ENCODE measurements around the gene SLC25A29.
"Not testable (repeated sequence)": the region's sequence is repeated elsewhere in the genome, so short reads cannot be mapped to it uniquely, and the experiment has no call there.

SLC25A29 gene

GRCh38 chr14:100297320-100298300 lies 8.6 kb downstream of the SLC25A29 start:
- no peak overlapping the region for H3K27ac ChIP-seq (ENCODE audit: low read depth, low read length)
- H3K79me2 ChIP-seq (ENCODE audit: control insufficient read depth, insufficient read depth, low read length, unreplicated experiment) = no peaks in the 10 kb centered on the region
- H3K36me3 ChIP-seq (ENCODE audit: insufficient read depth, low read length) = no peaks in the 10 kb centered on the region
- no peak overlapping the region for H2AFZ ChIP-seq (ENCODE audit: low read length, unreplicated experiment)
- 0 out of 2 replicates have a peak overlapping the region, but pooled peaks have one; percentile 16 for H3K4me3 ChIP-seq (ENCODE audit: low read depth, low read length)
- peaks cover 7% of the 10 kb centered on the region for H3K4me1 ChIP-seq (ENCODE audit: control insufficient read depth, insufficient read depth, low read length, unreplicated experiment)
- no peaks in the 10 kb centered on the region for H3K27me3 ChIP-seq (ENCODE audit: insufficient read depth, low read length)

GRCh38 chr14:100296729-100297128 lies 9.5 kb downstream of the SLC25A29 start:
- H3K79me2 ChIP-seq (ENCODE audit: control insufficient read depth, insufficient read depth, low read length, unreplicated experiment); H3K4me3 ChIP-seq (ENCODE audit: low read depth, low read length); H2AFZ ChIP-seq (ENCODE audit: low read length, unreplicated experiment); H3K27ac ChIP-seq (ENCODE audit: low read depth, low read length); H3K36me3 ChIP-seq (ENCODE audit: insufficient read depth, low read length); H3K27me3 ChIP-seq (ENCODE audit: insufficient read depth, low read length); H3K4me1 ChIP-seq (ENCODE audit: control insufficient read depth, insufficient read depth, low read length, unreplicated experiment): not testable (repeated sequence)

DNA sequence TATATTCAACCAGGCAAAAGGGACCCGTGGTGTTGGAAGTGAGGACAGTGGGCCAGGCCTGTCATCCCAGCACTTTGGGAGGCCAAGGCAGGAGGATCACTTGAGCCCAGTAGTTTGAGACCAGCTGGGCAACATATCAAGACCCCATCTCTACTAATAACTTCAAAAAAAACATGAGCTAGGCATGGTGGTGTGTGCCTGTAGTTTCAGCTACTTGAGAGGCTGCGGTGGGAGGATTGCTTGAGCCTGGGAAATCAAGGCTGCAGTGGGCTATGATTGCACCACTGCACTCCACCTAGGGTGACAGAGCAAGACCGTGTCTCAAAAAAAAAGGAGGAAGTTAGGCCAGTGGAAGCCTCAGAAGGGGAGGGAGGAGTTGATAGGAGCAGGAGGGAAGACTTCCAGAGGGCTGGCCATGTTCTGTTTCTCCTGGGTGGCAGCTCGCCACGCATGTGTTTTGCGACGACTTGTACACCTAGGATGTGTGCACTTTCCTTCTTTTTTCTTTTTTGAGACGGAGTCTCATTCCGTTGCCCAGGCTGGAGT lies 10.1 kb downstream of the SLC25A29 start:
- no peaks in the 10 kb centered on the region for H3K36me3 ChIP-seq (ENCODE audit: insufficient read depth, low read length)

DNA sequence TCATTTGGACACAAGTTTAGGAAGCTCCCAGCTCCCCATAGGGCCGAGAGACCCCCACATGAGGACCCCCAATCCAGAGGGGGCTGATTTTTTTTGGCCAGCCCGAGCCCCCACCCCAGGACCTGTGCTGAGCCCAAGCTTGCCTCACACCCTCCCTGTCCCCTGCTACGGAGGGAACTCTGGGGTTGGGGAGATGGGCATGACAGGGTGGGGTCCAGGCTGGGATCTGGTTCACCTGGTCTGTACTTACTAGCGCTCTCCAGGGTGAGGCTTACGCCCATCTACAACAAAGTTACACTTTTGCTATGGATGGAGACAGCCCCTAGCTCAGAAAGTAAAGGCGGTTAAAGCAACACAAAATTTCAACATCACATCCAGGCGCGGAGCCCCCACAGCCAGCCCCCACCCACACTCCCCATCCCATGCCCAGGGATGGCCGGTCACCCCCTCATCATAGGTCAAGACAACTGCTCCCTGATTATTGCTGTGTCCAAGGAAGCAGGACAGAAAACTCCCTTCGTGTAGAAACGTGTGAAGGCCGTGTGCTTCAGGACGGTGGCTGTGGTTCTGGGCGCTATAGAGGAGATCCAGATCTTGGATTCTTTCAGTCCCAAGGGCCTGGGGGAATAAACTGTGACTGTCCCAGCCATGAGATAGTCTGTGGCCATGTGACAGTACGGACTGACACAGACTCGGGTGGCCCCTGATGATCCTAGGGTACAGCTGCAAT lies 10.7 kb downstream of the SLC25A29 start:
- peaks cover 7% of the 10 kb centered on the region for H3K4me1 ChIP-seq (ENCODE audit: control insufficient read depth, insufficient read depth, low read length, unreplicated experiment)
- H3K4me3 ChIP-seq (ENCODE audit: low read depth, low read length) = no peak overlapping the region
- no peaks in the 10 kb centered on the region for H3K79me2 ChIP-seq (ENCODE audit: control insufficient read depth, insufficient read depth, low read length, unreplicated experiment)
- no peak overlapping the region for H3K27ac ChIP-seq (ENCODE audit: low read depth, low read length)
- H3K27me3 ChIP-seq (ENCODE audit: insufficient read depth, low read length) = no peaks in the 10 kb centered on the region
- H2AFZ ChIP-seq (ENCODE audit: low read length, unreplicated experiment) = no peak overlapping the region
- H3K36me3 ChIP-seq (ENCODE audit: insufficient read depth, low read length) = no peaks in the 10 kb centered on the region

More for the DNA sequence above, 10.1 kb downstream of the SLC25A29 start:
- H3K4me1 ChIP-seq (ENCODE audit: control insufficient read depth, insufficient read depth, low read length, unreplicated experiment) = peaks cover 7% of the 10 kb centered on the region
- H3K27ac ChIP-seq (ENCODE audit: low read depth, low read length) = no peak overlapping the region
- no peaks in the 10 kb centered on the region for H3K79me2 ChIP-seq (ENCODE audit: control insufficient read depth, insufficient read depth, low read length, unreplicated experiment)
- no peak overlapping the region for H2AFZ ChIP-seq (ENCODE audit: low read length, unreplicated experiment)
- no peak overlapping the region for H3K4me3 ChIP-seq (ENCODE audit: low read depth, low read length)
- H3K27me3 ChIP-seq (ENCODE audit: insufficient read depth, low read length) = no peaks in the 10 kb centered on the region

- H3K4me1 ChIP-seq (ENCODE audit: control insufficient read depth, insufficient read depth, low read length, unreplicated experiment) = peaks cover 7% of the 10 kb centered on the region
- H3K36me3 ChIP-seq (ENCODE audit: insufficient read depth, low read length) = no peaks in the 10 kb centered on the region
- H3K4me3 ChIP-seq (ENCODE audit: low read depth, low read length) = no peak overlapping the region
- H2AFZ ChIP-seq (ENCODE audit: low read length, unreplicated experiment) = no peak overlapping the region
- no peak overlapping the region for H3K27ac ChIP-seq (ENCODE audit: low read depth, low read length)
- no peaks in the 10 kb centered on the region for H3K27me3 ChIP-seq (ENCODE audit: insufficient read depth, low read length)
- H3K79me2 ChIP-seq (ENCODE audit: control insufficient read depth, insufficient read depth, low read length, unreplicated experiment) = no peaks in the 10 kb centered on the region
These were observed 11.3 kb downstream of the SLC25A29 start for GRCh38 chr14:100294963-100295330.

DNA sequence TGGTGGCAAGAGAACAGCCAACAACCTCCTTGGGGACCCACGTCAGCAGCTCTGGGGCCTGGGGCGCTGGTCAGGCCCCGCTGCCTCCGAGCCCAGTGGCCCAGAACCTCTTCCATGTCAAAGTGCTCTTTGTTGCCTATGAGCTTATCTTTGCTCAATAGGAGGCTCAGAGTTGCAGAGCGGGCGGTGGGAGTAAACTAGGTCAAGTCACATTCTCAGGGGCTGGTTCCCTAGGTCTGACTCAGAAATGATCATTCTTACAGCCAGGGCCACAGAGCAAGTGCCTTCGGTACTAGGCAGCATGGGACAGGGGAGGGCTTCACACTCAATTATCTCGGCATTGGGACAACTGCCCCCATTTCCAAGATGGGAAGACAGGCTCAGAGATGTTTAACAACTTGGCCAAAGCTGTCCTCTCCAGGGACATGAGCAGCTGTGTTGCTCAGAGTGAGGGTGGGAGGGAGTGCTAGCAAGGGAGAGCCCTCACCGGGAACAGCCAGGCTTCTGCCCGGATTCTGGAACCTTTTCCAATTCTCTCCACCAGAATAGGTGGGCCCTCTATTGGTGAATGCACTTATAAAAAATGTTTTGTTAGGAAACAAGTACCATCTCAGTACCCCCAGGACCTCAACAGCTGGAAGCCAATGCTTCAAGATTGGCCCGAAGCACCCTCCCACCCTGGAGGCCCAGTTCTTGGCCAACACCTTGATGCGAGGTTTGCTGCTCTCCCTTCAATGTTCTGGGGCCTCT lies 11.9 kb downstream of the SLC25A29 start:
- H3K4me1 ChIP-seq (ENCODE audit: control insufficient read depth, insufficient read depth, low read length, unreplicated experiment) = peaks cover 7% of the 10 kb centered on the region
- H3K27ac ChIP-seq (ENCODE audit: low read depth, low read length) = no peak overlapping the region
- H3K36me3 ChIP-seq (ENCODE audit: insufficient read depth, low read length) = no peaks in the 10 kb centered on the region
- no peaks in the 10 kb centered on the region for H3K79me2 ChIP-seq (ENCODE audit: control insufficient read depth, insufficient read depth, low read length, unreplicated experiment)
- H3K27me3 ChIP-seq (ENCODE audit: insufficient read depth, low read length) = no peaks in the 10 kb centered on the region
- no peak overlapping the region for H3K4me3 ChIP-seq (ENCODE audit: low read depth, low read length)
- H2AFZ ChIP-seq (ENCODE audit: low read length, unreplicated experiment) = no peak overlapping the region

- Histone ChIP-seq H3K4me1 (ENCODE audit: control insufficient read depth, insufficient read depth, low read length, unreplicated experiment) (peaks cover 7% of the 10 kb centered on the region), H3K27me3 (ENCODE audit: insufficient read depth, low read length) (no peaks in the 10 kb centered on the region), H3K4me3 (ENCODE audit: low read depth, low read length) (no peak overlapping the region), H3K79me2 (ENCODE audit: control insufficient read depth, insufficient read depth, low read length, unreplicated experiment) (no peaks in the 10 kb centered on the region), H2AFZ (ENCODE audit: low read length, unreplicated experiment) (no peak overlapping the region), H3K27ac (ENCODE audit: low read depth, low read length) (no peak overlapping the region), H3K36me3 (ENCODE audit: insufficient read depth, low read length) (no peaks in the 10 kb centered on the region)
These were observed 12.6 kb downstream of the SLC25A29 start for GRCh38 chr14:100293497-100294212.

- peaks cover 7% of the 10 kb centered on the region for H3K4me1 ChIP-seq (ENCODE audit: control insufficient read depth, insufficient read depth, low read length, unreplicated experiment)
- no peak overlapping the region for H2AFZ ChIP-seq (ENCODE audit: low read length, unreplicated experiment)
- no peaks in the 10 kb centered on the region for H3K79me2 ChIP-seq (ENCODE audit: control insufficient read depth, insufficient read depth, low read length, unreplicated experiment)
- no peak overlapping the region for H3K27ac ChIP-seq (ENCODE audit: low read depth, low read length)
- H3K36me3 ChIP-seq (ENCODE audit: insufficient read depth, low read length) = no peaks in the 10 kb centered on the region
- no peak overlapping the region for H3K4me3 ChIP-seq (ENCODE audit: low read depth, low read length)
- no peaks in the 10 kb centered on the region for H3K27me3 ChIP-seq (ENCODE audit: insufficient read depth, low read length)
These were observed 13.3 kb downstream of the SLC25A29 start for GRCh38 chr14:100292776-100293461.

DNA sequence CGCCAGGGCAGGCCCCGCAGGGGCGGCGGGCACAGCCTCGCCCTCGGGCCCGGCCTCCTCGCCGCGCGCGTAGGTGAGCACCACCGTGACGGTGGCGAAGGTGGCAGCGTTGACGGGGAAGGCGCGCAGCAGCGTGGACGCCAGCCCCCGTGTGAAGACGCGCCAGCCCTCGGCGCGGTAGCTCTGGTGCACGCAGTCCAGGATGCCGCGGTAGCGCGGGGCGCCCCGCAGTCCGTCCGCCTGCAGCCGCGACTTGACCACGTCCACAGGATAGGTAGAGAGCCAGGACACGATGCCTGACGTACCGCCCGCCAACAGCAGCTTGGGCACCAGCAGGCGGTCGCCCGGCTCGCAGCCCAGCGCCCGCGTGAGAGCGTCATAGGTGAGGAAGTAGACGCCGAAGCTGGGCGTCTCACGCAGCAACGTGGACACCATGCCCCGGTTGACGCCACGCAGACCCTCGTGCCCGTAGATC lies 13.9 kb downstream of the SLC25A29 start:
- peaks cover 5% of the 10 kb centered on the region for H3K4me1 ChIP-seq (ENCODE audit: control insufficient read depth, insufficient read depth, low read length, unreplicated experiment)
- H3K36me3 ChIP-seq (ENCODE audit: insufficient read depth, low read length) = no peaks in the 10 kb centered on the region
- H3K27me3 ChIP-seq (ENCODE audit: insufficient read depth, low read length) = no peaks in the 10 kb centered on the region
- H3K4me3 ChIP-seq (ENCODE audit: low read depth, low read length) = no peak overlapping the region
- H3K27ac ChIP-seq (ENCODE audit: low read depth, low read length) = no peak overlapping the region
- no peaks in the 10 kb centered on the region for H3K79me2 ChIP-seq (ENCODE audit: control insufficient read depth, insufficient read depth, low read length, unreplicated experiment)
- no peak overlapping the region for H2AFZ ChIP-seq (ENCODE audit: low read length, unreplicated experiment)
